ENCODE results near the gene ADAMTS3.

Gene ADAMTS3

DNA sequence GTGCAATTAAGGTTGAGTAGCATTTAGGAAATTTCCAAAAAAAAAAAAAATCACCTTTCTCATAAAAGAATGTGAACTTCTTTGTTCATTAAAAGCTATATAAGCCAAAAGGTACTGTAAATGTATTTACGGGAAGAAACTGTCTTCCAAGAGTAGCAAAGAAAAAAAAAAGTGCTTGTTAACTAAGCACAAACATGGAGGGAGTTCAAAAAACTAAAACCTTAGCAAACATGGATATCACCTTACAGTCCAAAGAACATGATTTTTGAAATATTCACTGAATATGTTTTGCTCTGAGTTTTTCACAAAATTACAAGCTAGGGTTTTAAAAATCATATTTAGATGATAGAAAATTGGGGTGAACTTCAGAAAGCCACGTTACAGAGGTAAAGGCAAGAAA is 217.5 kb downstream of the ADAMTS3 start:
- DNase-seq (ENCODE audit: low read depth in 2 of 2, low spot score in 1 of 2): no peak

DNA sequence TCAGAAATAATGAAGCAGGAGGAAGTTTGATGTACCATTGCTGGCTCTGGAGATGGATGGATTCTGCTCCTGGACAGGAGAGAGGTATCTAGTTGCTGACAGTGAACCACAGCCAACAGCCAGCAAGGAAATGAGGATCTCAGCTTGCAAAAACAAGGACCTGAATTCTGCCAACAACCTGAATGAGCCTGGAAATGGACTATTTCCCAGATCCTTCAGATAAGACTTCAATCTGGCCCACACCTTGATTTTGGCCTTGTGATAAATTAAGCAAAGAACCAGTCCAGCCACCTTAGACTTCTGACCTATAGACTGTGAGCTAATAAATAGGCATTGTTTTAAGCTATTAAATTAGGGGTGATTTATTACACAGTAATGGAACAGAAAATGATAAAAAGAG is 220.3 kb downstream of the ADAMTS3 start:
- DNase-seq (ENCODE audit: low read depth in 2 of 2, low spot score in 1 of 2): no peak

DNA sequence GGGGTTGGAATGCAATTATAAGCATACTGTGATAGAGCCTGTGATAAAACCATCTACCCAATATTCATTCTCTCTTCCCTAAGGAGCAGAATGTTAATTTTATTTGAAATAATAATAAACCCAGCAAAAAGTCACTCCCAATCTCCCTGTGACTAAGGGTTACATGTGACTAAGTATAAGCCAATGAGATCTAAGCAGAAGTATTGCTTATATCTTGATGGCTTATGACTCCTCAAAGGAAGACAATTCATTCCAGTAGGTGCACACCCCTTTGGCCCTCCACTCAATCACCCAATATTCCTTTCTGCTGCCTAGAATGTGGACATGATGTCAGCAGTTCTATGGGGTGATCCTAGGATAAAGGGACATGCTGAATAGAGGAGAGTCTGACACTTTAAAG is 224.6 kb downstream of the ADAMTS3 start:
- no peak for DNase-seq (ENCODE audit: low read depth in 2 of 2, low spot score in 1 of 2)

DNA sequence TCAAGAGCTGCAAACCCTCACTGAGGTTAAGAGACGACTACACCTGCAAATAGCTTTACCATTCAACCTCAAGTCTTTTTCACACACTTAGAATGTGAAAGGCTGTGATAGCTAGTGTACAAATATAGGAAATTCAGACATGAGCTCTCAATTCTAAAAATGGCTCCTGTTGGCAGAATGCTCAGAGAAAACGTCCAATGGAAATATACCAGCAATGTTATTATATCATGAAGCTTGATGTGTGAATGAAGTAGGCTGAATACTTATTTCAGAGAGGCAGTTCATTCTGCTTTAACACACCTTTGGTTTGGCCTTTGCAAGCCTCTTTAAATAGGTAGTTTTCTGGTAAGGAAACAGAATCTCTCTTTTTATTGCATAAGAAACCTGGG is 227.6 kb downstream of the ADAMTS3 start:
- no peak for DNase-seq (ENCODE audit: low read depth in 2 of 2, low spot score in 1 of 2)

DNA sequence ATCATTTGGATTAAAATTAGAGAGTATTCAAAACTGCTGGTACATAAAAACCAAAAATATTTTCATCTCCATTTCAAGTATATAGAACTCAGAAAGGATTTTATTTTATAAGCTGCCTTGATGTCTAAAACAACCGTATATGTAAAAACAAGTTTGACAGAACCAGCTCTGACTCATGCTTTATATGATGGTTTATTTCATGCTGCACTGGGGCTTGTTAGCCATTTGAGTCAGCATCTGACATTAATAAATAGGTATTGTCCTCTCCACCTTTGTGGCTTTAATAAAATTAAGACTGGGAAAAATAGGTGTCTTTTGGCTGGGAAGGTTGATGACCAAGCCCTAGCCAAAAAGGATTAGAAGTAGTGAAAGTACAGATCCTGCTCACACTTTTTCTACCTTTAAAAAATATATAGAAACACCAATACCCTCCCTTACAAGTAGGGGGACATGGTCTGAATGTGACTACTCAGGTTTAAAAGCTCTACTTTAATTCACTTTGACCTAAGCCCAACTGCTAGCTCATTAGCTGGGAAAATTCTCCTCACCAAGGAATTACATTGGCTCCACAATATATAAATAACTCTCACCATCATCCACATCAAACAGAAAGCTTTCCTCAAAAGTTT is 228.1 kb downstream of the ADAMTS3 start:
- DNase-seq (ENCODE audit: low read depth in 2 of 2, low spot score in 1 of 2): no peak

DNA sequence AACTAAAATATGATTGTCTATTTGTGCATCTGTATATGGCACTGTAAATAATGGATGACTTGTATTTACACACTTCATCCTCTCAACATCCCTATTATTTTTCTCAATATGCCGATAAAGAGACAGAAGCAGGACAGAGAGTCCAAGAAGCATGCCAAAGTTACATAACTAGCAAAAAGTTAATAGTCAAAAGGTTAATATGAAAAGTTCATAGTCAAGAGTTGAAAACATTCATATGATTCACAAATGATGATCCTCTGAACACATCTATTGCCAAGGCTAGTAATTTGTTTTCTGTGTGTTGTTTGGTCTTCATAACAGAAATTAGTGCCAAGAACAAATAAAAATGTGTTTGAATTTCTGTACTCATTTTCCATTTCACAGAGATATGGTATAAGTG is 231.0 kb downstream of the ADAMTS3 start:
- no peak for DNase-seq (ENCODE audit: low read depth in 2 of 2, low spot score in 1 of 2)

DNA sequence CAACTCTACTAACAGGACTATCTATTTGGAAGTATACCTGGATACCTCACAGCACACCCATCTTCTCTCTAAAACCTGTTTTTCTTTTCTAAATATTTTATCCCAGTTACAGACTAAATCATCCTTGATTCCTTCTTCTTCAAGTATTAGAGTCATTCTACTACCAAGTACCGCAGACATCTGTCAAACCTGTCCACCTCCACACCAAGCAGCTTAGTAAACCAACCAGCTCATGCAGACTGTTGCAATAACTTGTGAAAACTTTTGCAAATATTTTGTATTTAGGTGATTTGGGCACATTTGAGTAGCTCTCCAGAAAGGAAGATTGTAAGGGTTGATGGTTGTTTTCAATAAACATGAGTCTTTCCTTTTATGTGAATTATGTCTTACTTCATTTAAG is 238.6 kb downstream of the ADAMTS3 start:
- no peak for DNase-seq (ENCODE audit: low read depth in 2 of 2, low spot score in 1 of 2)

DNA sequence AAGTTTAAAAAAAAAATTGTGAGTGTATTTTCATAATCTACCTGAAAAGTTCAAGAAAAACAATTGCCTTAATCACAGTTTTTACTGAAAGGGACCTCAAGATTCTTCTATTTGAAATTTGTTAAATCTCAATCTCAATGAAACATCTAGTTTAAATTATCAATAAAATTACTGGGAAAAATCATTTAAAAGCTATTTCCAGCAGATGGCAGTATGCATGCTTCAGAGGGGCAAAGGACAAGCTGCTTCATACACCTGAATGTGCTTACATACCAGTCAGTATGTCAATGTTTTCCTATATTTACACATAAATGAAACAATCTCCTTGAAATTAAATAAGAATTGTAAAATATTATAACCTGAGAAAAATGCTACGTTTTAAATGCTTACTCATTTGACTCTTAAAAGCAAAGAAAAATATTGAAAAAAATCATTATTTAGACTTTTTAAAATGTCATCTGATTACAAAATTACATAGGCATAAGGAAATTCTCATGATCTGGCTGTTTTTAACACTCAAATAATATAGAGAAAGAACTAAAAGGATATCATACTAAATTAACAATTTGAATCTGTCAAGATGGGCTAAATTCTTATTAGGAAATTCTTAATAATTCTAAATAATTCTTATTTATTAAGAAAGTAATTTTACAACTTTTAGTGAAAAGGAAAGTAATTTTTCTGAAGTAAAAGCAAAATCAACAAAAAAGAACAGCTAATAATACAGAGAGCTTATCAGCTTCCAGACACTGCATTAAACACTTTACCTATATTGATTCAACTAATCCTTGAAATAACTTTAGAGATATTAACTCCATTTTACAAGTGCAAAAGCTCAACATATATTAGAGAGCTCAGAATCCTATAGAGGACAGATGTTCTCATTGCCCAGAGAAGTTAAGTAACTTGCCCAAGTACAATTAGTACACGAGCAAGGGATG is 242.1 kb downstream of the ADAMTS3 start:
- DNase-seq (ENCODE audit: low read depth in 2 of 2, low spot score in 1 of 2): no peak

DNA sequence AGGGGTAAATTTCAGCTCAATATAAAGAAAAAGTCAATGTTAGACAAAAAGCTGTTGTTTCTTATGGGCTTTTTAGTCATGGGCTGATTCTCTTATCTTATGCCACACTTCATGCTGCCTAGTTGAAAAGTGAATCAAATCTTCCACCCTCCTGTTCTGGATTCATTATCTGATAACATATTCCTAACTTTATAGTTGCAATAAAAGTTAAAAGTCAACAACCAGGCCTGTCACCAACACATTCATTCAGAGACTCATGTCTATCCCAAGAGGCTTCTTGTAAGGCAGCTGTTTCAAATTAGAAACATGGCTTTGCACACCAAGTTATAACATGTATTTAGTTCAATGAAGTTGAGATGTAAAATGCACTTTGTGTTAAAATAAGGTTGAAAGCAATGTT is 243.8 kb downstream of the ADAMTS3 start:
- no peak for DNase-seq (ENCODE audit: low read depth in 2 of 2, low spot score in 1 of 2)

DNA sequence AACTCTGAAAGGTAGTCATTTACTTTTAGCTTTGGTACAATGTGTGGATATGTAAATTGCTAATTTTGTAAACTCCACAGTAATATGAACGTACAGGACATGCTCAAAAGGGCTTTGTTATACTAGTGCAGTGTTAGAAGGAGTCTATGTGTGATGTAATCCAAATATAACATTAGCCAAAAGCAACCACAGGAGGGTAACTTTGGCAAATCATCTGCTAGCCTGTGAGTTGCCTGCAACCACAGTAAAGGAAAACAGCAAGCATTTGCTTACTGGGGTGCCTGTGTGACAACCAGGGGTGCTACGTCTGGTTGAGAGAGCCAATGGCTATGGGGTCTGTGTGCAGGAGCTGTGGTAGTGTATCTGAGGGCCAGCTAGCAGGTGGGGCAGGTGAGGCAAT is 245.8 kb downstream of the ADAMTS3 start:
- DNase-seq (ENCODE audit: low read depth in 2 of 2, low spot score in 1 of 2): no peak

DNA sequence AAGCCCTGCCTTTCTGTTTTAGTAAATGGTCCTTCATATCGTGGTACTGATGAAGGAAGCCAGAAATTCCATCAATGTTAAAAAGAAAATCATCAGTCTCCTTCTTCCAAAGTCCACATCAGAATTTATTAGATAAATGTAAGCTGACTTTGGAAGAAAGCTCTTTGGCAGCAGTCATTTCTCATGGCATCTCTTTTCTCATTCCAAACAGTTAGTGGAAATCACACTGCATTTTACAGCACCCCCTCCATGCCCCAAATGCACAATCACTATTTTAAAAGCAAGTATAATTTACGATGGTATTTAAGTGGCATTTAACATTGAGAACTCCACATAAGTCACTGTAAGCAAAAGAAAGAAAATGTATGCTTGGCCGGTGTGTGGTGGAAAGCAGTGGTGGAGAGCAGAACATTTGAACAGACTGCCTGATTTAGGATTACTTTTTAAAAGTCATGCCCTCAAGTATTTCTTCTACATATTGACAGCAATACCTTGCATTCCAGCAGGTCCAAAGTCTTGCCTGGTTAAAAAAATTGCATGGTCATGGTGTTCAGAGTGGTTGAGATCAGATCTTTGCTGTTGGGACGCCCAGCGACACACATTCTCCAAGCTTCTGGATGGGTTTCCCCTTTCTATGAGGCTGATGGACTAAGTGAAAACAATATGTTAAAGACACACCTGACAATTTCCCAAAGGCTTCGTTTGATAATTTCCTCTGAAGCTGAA is 248.6 kb downstream of the ADAMTS3 start:
- no peak for DNase-seq (ENCODE audit: low read depth in 2 of 2, low spot score in 1 of 2)

DNA sequence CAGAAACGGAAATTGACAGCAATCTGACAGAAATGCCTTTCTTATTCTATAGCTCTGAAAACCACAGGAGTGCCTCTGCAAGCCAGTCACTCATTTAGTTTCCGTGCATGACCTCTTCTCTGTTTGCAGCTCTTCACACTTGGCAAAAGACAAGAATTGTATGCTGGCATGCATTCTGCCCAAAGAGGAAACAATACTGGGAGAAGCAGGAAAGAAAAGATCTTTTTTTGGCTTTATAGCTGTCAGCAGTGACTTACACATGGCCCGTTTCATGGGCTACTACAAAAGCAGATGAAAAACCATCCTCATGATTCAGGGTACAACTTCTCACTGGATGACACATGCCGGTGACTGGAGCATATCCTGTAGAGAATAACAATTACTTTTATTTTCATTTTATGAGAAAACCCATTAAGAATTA is 249.4 kb downstream of the ADAMTS3 start:
- no peak for DNase-seq (ENCODE audit: low read depth in 2 of 2, low spot score in 1 of 2)

DNA sequence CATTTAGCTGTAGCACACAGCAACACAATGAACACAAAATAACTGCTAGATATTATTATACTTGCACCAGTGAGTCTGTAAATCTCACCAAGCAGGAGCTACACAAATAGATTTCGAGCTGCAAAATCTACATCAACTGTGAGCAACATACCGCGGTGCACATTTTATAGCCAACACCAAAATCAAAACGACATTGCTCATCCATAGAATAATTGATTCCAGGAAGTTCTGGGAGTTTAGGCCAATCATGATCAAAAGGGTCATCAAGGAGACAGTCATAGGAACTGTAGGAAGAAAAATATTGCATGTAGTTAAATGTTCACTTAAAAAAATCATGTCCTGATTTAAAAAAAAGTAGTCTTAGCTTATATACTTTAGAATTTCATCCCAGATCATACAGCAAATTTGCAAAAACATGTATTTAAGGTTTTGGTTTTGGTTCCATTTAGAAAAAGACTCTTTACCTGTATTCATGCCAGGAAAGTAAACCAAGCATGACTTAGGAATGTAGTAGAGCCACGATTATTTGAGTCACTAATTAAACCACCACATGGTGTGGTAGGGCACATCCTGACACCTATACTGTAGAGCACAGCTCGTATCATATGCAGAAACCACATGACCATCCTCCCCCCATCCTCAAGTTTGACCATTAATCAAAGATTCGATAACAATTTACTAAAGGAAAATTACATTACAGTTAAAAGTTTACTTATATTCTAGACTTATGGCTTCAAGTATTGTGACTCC is 250.4 kb downstream of the ADAMTS3 start:
- no peak for DNase-seq (ENCODE audit: low read depth in 2 of 2, low spot score in 1 of 2)

DNA sequence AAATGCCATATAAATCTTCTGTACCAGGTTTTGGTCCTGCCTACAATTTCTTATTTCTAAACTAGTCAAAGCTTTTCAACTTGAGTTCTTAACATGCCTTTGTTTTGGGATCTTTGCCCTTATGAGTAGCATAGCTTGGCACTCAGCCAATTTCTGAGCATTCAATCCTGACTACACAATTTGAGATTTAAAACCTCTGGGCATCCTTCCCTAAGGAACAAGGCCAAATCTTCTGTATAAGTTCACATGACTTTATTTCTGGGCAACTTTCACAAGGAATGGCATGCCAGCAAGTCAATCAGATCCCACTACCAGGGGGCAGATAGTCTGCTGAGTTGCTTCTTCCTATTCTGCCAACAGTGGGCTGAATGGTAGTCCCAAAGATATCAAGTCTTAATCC is 254.2 kb downstream of the ADAMTS3 start:
- DNase-seq (ENCODE audit: low read depth in 2 of 2, low spot score in 1 of 2): no peak

DNA sequence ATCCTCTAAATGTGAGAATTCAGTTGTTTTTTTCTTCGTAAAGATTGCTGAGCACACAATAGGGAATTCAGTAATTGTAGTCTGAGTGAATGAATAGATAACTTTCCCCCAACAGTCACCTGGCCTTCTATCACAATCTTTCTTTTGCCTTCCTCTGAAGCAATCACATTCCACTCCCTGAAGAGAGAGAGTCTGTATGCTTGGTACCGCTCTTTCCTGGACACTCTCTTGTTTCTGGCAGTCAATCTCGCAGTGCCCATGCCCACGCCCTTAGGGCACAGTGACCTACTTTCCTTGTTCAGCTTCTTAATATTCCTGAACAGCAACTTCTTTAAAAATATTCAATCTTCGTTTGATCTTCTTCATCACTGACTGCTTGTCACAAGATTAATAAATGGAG is 255.9 kb downstream of the ADAMTS3 start:
- no peak for DNase-seq (ENCODE audit: low read depth in 2 of 2, low spot score in 1 of 2)

DNA sequence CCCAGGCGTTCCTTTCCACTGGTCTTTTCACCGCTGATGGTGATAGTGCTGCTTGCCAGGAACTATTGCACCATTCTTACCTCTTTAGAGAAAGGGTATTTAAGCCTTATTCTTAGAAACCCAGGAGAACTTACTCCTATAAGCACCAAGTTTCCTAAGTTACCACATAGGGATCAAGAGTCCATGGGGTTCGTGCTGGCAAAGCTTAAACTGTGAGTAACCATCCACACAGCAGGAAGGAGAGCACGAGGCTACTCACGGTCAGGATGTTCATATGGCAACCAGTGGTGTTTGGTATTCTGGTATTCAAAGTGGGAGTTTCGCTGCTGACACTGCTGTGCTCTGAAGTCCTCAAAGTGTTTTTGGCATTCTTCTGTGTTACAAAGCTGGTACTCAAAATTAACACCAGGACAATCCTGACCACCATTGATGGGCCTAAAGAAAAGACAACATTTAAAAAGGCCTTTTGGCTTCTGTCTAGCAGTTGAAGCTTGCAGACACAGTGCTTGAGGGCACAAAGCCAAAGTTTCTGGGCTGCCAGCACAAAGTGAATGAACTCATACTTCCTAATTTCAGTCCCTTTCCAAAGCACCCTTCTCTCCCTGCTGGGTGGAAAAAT is 256.9 kb downstream of the ADAMTS3 start:
- no peak for DNase-seq (ENCODE audit: low read depth in 2 of 2, low spot score in 1 of 2)

DNA sequence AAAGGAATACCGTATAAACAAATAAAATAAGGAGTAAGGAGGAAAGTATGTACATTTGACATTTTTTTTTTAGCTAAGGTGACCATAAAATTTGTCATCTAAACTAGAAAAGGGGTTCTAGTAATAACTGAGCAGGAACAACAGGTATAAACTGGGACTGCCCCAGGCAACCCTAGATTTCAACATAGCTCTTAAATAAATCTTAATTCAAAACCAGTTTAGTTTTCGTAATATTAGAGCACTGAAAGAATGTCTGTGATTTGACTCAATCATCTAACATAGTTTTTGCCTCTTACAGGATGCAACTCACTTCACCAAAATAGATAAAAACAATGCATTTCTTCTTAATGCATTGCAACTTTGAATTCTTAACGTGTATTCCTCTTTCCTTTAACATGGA is 257.7 kb downstream of the ADAMTS3 start:
- no peak for DNase-seq (ENCODE audit: low read depth in 2 of 2, low spot score in 1 of 2)

DNA sequence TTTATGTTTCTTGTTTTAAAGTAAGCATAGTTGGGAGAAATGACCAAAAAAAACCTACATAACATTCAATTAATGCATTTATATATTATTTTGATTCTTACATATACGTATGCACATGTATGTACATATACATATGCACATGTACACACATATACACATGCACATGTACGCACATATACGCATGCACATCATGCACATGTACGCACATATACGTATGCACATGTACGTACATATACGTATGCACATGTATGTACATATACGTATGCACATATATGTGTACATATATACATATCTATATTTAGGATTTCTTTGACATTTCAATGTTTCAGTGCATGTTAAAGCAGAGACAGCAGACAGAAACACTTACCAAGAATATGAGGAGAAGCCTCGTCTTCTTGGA is 263.4 kb downstream of the ADAMTS3 start:
- no peak for DNase-seq (ENCODE audit: low read depth in 2 of 2, low spot score in 1 of 2)

DNA sequence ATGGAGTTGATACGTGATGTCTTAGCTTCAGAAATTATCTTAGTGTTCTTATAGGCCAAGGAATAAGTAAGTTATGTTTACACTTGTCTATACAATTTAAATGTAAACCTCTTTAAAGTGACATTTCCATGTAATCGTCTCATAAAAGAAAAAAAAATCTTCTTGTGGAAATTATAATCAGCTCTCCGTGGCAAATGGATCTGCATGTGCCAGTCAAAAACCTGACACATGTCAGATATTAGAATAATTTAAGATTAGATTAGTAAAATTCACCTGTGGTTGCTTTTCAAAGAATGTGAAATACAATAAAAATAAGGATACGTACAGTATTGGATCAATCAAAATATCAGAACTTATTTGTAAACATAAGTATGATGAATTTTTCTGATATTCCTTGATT is 263.9 kb downstream of the ADAMTS3 start:
- no peak for DNase-seq (ENCODE audit: low read depth in 2 of 2, low spot score in 1 of 2)

DNA sequence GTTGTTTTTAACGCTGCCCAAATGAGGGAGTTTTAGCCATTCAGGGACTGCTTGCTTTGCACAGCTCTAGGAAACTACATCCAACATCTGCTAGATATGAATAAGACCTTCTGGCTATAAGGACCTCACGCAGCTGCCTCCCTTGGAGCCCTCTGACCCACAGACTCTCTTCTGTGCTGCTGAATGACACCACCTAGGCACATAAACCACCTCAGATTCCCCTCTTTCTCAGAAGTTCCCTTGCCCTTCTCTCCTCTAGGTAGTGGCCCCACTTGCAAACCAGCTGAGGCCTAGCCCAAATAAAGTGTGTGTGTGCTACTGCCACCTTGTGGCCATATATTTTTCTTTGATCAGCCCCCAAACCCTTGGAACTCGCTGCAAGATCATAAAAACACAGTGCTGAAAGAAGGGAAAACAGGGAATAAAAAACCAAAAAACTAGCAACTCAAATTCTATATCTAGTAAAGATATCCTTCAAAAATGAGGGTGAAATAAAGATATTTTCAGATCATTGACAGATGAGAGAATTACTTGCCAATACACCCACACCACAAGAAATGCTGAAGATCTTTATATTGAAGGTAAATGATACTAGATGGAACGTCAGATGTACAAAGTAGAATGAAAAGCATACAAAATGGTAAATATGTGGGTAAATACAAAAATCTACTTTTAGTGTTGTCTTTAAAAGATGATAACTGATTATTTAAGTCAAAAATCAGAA is 265.9 kb downstream of the ADAMTS3 start:
- DNase-seq (ENCODE audit: low read depth in 2 of 2, low spot score in 1 of 2): no peak

Data from stimulated activated CD8-positive, alpha-beta memory T cell treated with anti-CD3 and anti-CD28 coated beads, Interleukin-4, amount 100 ng/mL, for 4 hours (primary cell).